NB4 (cell line): ENCODE measurements around the gene SSBP3.

ENCODE experiments used
- DNase-seq: peaks from one replicate; pipeline ENCODE4 v3.0.0; 2010; ENCODE audit warnings: low read depth
- H3K4me3 ChIP-seq: one replicate; pipeline ENCODE4 v1.5.1; 2011; ENCODE audit warnings: mild to moderate bottlenecking, low read depth, low read length, moderate library complexity
- MYC ChIP-seq: IDR thresholded peaks from 2 replicates; pipeline ENCODE4 v1.6.1; 2011; ENCODE audit warnings: low read depth, low read length
- POLR2A ChIP-seq: IDR thresholded peaks from 2 replicates; pipeline ENCODE4 v1.6.1; 2011; ENCODE audit warnings: mild to moderate bottlenecking; ENCODE audit not compliant: insufficient read length; ENCODE audit errors: extremely low read depth
- TF ChIP-seq, protein P1 (sequence below): IDR thresholded peaks from one replicate; pipeline ENCODE4 v1.5.1; 2012; ENCODE audit warnings: low read depth, low read length
- TF ChIP-seq, protein P2 (sequence below): IDR thresholded peaks from 2 replicates; pipeline ENCODE4 v1.6.1; 2011; ENCODE audit warnings: low read depth, low read length

Gene SSBP3

DNA sequence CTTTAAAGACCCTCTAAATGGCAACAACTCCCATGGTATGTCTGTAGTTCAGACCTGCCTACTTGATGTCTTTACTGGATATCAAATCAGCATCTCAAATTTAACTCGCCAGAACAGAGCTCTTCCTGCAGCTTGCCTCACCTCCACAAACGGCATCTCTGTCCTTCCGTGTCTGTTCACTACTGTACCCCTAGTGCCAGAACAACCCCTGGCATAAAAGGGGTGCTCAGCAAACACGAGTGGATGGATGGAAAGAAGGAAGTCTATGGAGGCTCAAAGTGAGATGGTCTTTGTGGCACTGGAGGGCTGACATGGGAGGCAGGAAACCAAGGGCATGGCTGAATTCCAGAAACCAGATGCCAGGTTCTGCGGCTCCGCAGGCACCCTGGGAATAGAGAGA, 183.5 kb downstream of the SSBP3 start:
- TF ChIP-seq POLR2A: no peak
- TF ChIP-seq MYC: no peak
- H3K4me3 ChIP-seq: no peak overlapping the region
- no peak for DNase-seq

GRCh38 chr1:54221867-54222484, 184.2 kb downstream of the SSBP3 start:
- TF ChIP-seq, protein P1, sequence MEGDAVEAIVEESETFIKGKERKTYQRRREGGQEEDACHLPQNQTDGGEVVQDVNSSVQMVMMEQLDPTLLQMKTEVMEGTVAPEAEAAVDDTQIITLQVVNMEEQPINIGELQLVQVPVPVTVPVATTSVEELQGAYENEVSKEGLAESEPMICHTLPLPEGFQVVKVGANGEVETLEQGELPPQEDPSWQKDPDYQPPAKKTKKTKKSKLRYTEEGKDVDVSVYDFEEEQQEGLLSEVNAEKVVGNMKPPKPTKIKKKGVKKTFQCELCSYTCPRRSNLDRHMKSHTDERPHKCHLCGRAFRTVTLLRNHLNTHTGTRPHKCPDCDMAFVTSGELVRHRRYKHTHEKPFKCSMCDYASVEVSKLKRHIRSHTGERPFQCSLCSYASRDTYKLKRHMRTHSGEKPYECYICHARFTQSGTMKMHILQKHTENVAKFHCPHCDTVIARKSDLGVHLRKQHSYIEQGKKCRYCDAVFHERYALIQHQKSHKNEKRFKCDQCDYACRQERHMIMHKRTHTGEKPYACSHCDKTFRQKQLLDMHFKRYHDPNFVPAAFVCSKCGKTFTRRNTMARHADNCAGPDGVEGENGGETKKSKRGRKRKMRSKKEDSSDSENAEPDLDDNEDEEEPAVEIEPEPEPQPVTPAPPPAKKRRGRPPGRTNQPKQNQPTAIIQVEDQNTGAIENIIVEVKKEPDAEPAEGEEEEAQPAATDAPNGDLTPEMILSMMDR: no peak
- TF ChIP-seq MYC: no peak
- no peak for TF ChIP-seq POLR2A
- TF ChIP-seq, protein P2, sequence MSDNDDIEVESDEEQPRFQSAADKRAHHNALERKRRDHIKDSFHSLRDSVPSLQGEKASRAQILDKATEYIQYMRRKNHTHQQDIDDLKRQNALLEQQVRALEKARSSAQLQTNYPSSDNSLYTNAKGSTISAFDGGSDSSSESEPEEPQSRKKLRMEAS: no peak
- H3K4me3 ChIP-seq: no peak overlapping the region
- no peak for DNase-seq

GRCh38 chr1:54221113-54221834, 184.9 kb downstream of the SSBP3 start:
- DNase-seq: peak; percentile 55
- TF ChIP-seq, protein P1: no peak
- TF ChIP-seq, protein P2: no peak
- no peak for TF ChIP-seq MYC
- no peak for TF ChIP-seq POLR2A
- H3K4me3 ChIP-seq: peak overlapping the region; percentile 67

DNA sequence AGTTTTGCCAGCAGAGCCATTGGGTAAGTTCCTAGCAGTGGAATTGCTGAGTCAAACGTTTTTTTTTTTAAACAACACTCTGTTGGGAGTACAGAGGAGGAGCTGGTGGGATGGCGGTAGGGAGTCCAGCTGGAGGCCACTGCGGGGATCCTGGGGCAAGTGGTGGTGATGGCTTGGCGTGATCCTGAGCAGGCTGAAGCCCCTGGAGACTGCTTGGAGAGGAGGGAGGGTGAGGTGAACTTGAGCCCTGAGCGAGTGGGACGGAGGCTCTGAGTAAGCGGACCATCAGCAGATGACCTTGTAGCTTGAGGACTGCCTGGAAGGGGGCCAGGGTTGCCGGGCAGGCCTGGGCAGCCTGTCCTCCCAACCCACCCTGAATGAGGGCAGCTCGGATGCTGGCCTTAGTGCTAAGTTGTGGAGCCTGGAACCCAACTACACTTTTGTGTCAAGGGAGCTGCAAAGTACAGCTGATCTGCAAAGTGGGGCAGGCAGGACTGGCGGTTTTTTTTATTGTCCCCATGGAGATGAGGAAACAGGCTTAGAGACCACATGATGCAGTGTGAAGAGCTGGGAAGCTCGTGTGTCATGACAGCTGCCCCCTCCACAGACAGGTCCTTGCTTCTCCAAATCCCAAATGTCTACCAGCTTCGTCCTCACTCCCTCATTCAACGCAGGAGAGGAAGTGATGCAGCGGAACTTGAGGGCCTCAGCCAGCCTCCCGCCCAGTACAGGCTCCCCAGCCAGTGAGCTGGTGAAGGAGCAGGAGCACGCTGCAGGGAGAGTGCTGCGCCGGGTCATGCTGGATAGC, 186.0 kb downstream of the SSBP3 start:
- TF ChIP-seq, protein P1: no peak
- TF ChIP-seq, protein P2: peak; percentile 87
- peak; percentile 41 for TF ChIP-seq POLR2A
- peak; percentile 72 for TF ChIP-seq MYC
- H3K4me3 ChIP-seq: peak overlapping the region; percentile 67

GRCh38 chr1:54219688-54220003, 186.5 kb downstream of the SSBP3 start:
- no peak overlapping the region for H3K4me3 ChIP-seq
- DNase-seq: peak; percentile 66
- TF ChIP-seq POLR2A: no peak
- no peak for TF ChIP-seq MYC
- TF ChIP-seq, protein P2: no peak
- TF ChIP-seq, protein P1: no peak

More for the DNA sequence above, 186.0 kb downstream of the SSBP3 start:
- DNase-seq: peak; percentile 97

DNA sequence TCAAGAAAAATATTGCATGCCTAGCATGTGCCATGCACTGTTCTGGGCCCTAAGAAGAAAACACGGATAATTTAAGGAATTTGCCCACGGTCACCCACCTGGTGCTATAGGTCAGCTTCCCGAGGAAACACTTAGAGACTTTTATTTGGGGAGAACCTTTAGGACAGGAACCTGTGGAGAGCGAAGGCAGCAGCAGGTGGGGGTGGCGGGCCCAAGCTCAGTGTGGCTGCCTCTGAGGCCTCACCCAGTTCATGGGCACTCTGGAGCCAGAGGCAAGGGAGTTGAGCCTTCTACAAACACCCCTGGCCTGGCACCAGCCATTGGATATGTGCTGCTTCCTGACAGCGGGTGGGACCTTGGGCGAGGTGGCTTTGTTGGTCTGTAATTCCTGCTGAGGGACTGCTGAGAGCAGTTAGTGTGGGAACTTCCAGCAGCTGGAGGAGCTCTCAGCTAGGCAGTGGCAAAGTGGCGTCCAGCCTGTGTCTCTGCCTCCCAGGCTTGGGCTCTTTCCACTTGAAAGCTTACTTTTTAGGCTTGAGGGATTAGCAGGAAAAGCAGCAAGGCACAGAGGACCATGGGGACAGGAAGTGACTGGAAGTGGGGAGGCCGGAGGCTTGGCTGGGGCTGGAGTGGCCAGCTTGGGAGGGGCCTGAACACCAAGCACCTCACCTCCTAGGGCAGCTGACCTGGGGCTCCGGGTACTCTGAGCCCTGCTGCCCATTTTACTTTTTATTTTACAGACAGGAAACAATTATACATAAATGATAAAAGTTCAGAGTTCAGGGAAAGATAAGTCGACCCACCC, 187.1 kb downstream of the SSBP3 start:
- TF ChIP-seq MYC (no peak), POLR2A (no peak)
- TF ChIP-seq, protein P1: no peak
- TF ChIP-seq, protein P2: no peak
- peak; percentile 19 for DNase-seq
- no peak overlapping the region for H3K4me3 ChIP-seq
